OCI-LY3 (cell line): Measurements from ENCODE around the gene PRCP.
A peak's percentile ranks its signal among the peaks of the same experiment; 100 is the strongest.

Source experiments
- H2AFZ ChIP-seq: fragments of 200-600, 300-600 bp; shearing (Covaris generic); 2 replicates; pipeline ENCODE4 v1.6.0; 2014; ENCODE audit warnings: antibody characterized with exemption, low read depth, low read length
- H3K27ac ChIP-seq: fragments of 200-600, 300-600 bp; sonication (generic); 2 replicates; pipeline ENCODE4 v1.5.1; 2014; ENCODE audit warnings: mild to moderate bottlenecking, low read length, moderate library complexity, mixed read lengths
- H3K27me3 ChIP-seq: fragments of 200-600, 300-600 bp; sonication (generic); 2 replicates; pipeline ENCODE4 v1.6.1; 2014; ENCODE audit warnings: low read depth, low read length, mixed read lengths
- H3K36me3 ChIP-seq: fragments of 200-600, 300-600 bp; sonication (generic); replicated peaks from 2 replicates; pipeline ENCODE3; 2014; ENCODE audit warnings: low read depth, low read length, mixed read lengths
- H3K4me1 ChIP-seq: fragments of 300-600, 200-600 bp; sonication (generic); 2 replicates; pipeline ENCODE4 v1.6.1; 2014; ENCODE audit warnings: low read length, mixed read lengths
- H3K4me2 ChIP-seq: fragments of 200-600, 300-600 bp; sonication (generic); 2 replicates; pipeline ENCODE4 v1.6.1; 2014; ENCODE audit warnings: low read length, mixed read lengths
- H3K4me3 ChIP-seq: fragments of 300-600, 200-600 bp; sonication (generic); 2 replicates; pipeline ENCODE4 v1.5.1; 2014; ENCODE audit warnings: antibody characterized with exemption, mild to moderate bottlenecking, low read length, moderate library complexity
- H3K79me2 ChIP-seq: fragments of 300-600, 200-600 bp; shearing (Covaris generic); 2 replicates; pipeline ENCODE4 v1.6.1; 2014; ENCODE audit warnings: mild to moderate bottlenecking, low read length, mixed read lengths
- H3K9ac ChIP-seq: fragments of 300-600, 200-600 bp; shearing (Covaris generic); 2 replicates; pipeline ENCODE4 v1.6.0; 2014; ENCODE audit warnings: mild to moderate bottlenecking, low read length, moderate library complexity
- H3K9me3 ChIP-seq: fragments of 200-600, 300-600 bp; shearing (Covaris generic); 2 replicates; pipeline ENCODE4 v1.6.1; 2014; ENCODE audit warnings: low read length, mixed read lengths; ENCODE audit not compliant: insufficient read depth
- H4K20me1 ChIP-seq: fragments of 200-600, 300-600 bp; sonication (generic); 2 replicates; pipeline ENCODE4 v1.6.1; 2016; ENCODE audit warnings: low read length, mixed read lengths; ENCODE audit not compliant: insufficient read depth
- EZH2phosphoT487 ChIP-seq: fragments of 200-600 bp; shearing (Covaris generic); IDR thresholded peaks from 2 replicates; pipeline ENCODE4 v1.6.1; 2018; ENCODE audit warnings: antibody characterized with exemption, mixed run types, low read depth
- TF ChIP-seq, protein P1 (sequence below): fragments of 200-600, 300-600 bp; sonication (generic); IDR thresholded peaks from 2 replicates; pipeline ENCODE4 v1.5.1; 2014; ENCODE audit warnings: antibody characterized with exemption, low read length, low read depth

PRCP gene

DNA sequence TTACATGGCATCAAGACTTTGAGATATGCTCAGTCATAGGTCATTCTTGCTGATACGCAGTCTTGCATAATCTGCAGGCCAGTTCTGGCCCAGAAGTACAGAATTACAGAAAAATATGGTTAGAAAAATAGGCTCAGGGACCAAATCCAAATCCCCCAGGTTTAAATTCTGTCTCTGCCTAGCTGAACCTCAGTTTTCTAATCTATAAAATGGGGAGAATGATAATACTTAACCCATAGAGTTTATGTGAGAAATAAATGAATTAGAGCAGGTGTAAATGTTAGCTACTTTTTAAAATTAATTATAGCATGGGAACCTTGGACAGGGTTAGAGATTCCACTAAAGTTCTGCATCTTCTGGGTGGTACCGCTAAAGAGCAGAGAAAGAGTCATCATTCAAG is 114.2 kb downstream of the PRCP start:
- H2AFZ ChIP-seq = no peak overlapping the region
- peaks cover 17% of the 10 kb centered on the region for H3K4me1 ChIP-seq
- TF ChIP-seq EZH2phosphoT487 = no peak
- TF ChIP-seq, protein P1, sequence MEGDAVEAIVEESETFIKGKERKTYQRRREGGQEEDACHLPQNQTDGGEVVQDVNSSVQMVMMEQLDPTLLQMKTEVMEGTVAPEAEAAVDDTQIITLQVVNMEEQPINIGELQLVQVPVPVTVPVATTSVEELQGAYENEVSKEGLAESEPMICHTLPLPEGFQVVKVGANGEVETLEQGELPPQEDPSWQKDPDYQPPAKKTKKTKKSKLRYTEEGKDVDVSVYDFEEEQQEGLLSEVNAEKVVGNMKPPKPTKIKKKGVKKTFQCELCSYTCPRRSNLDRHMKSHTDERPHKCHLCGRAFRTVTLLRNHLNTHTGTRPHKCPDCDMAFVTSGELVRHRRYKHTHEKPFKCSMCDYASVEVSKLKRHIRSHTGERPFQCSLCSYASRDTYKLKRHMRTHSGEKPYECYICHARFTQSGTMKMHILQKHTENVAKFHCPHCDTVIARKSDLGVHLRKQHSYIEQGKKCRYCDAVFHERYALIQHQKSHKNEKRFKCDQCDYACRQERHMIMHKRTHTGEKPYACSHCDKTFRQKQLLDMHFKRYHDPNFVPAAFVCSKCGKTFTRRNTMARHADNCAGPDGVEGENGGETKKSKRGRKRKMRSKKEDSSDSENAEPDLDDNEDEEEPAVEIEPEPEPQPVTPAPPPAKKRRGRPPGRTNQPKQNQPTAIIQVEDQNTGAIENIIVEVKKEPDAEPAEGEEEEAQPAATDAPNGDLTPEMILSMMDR = no peak
- H4K20me1 ChIP-seq = no peaks in the 10 kb centered on the region
- H3K27ac ChIP-seq = no peak overlapping the region
- H3K9me3 ChIP-seq = no peaks in the 10 kb centered on the region
- H3K4me2 ChIP-seq = no peak overlapping the region
- no peaks in the 10 kb centered on the region for H3K36me3 ChIP-seq
- H3K27me3 ChIP-seq = no peaks in the 10 kb centered on the region
- no peak overlapping the region for H3K9ac ChIP-seq
- no peaks in the 10 kb centered on the region for H3K79me2 ChIP-seq
- H3K4me3 ChIP-seq = no peak overlapping the region

DNA sequence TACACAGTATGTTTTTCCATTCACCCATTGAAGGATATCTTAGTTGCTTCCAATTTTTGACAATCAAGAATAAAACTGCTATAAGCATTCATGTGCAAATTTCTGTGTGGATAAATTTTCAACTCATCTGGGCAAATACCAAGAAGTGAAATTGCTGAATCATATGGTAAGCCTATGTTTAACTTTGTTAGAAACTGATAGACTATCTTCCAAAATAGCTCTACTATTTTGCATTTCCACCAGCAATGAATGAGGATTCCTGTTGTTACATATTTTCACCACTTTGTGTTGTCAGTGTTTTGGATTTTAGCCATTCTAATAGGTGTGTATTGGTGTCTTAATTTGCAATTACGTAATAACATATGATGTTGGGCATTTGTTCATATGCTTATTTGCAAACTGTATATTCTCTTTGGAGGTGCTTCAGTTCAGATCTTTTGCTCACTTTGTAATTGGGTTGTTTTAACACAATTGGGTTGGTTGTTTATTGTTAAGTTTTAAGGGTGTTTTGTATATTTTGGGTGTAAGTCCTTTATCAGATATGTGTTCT is 117.3 kb downstream of the PRCP start:
- Histone ChIP-seq H4K20me1 (no peaks in the 10 kb centered on the region), H3K4me1 (peaks cover 9% of the 10 kb centered on the region), H3K9me3 (no peaks in the 10 kb centered on the region)

DNA sequence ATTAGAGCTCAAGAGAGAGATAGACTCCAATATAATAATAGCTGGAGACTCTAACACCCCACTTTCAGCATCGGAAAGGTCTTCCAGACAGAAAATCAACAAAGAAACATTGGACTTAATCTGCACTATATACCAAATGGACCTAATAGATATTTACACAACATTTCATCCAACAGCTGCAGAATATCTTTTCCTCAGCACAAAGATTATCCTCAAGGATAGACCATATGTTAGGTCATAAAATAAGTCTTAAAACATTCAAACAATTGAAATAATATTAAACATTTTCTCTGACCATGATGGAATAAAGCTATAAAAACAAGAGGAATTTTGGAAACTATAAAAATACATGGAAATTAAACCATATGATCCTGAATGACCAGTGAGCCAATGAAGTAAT is 121.5 kb downstream of the PRCP start:
- H3K27me3 ChIP-seq = no peaks in the 10 kb centered on the region
- no peak overlapping the region for H3K27ac ChIP-seq
- H3K9me3 ChIP-seq = 0 out of 2 replicates have a peak, but pooled peaks cover 3% of the 10 kb centered on the region
- no peak for TF ChIP-seq EZH2phosphoT487
- TF ChIP-seq, protein P1 = no peak
- H3K36me3 ChIP-seq = no peaks in the 10 kb centered on the region
- no peak overlapping the region for H2AFZ ChIP-seq
- peaks cover 9% of the 10 kb centered on the region for H3K4me1 ChIP-seq
- H3K9ac ChIP-seq = no peak overlapping the region
- H3K4me3 ChIP-seq = no peak overlapping the region
- no peaks in the 10 kb centered on the region for H4K20me1 ChIP-seq
- no peak overlapping the region for H3K4me2 ChIP-seq
- no peaks in the 10 kb centered on the region for H3K79me2 ChIP-seq

More for the DNA sequence above, 117.3 kb downstream of the PRCP start:
- Histone ChIP-seq H3K9ac (no peak overlapping the region), H3K4me3 (no peak overlapping the region), H3K27me3 (no peaks in the 10 kb centered on the region), H3K4me2 (no peak overlapping the region), H3K27ac (no peak overlapping the region), H3K79me2 (no peaks in the 10 kb centered on the region), H3K36me3 (no peaks in the 10 kb centered on the region), H2AFZ (no peak overlapping the region)
- TF ChIP-seq, protein P1 = no peak
- TF ChIP-seq EZH2phosphoT487 = no peak

DNA sequence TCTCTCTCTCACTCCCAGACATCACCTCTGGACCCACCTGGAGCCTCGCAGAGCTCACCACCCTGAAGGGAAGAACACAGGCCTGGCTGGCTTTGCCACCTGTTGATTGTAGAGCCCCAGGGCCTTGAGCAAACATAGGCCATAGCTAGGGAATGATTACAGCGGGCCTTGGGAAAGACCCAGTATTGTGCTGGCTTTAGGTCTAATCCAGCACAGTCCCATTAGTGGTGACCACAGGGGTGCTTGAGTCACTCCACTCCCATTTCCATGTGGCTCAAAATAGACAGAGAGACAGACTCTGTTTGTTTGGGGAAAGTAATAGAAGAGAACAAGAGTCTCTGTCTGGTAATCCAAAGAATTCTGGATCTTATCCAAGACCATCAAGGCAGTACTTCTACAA is 123.9 kb downstream of the PRCP start:
- no peak overlapping the region for H3K9ac ChIP-seq
- no peaks in the 10 kb centered on the region for H3K27me3 ChIP-seq
- peak overlapping the region; percentile 83; the same call in 1 of the 2 replicates for H2AFZ ChIP-seq
- 0 out of 2 replicates have a peak, but pooled peaks cover 3% of the 10 kb centered on the region for H3K9me3 ChIP-seq
- H3K27ac ChIP-seq = no peak overlapping the region
- no peaks in the 10 kb centered on the region for H3K4me1 ChIP-seq
- H3K36me3 ChIP-seq = no peaks in the 10 kb centered on the region
- TF ChIP-seq, protein P1 = no peak
- no peak for TF ChIP-seq EZH2phosphoT487
- H3K4me3 ChIP-seq = no peak overlapping the region
- H3K4me2 ChIP-seq = no peak overlapping the region
- H4K20me1 ChIP-seq = no peaks in the 10 kb centered on the region
- H3K79me2 ChIP-seq = no peaks in the 10 kb centered on the region
